ENCODE results near the gene MACROD2.

The MACROD2 gene

GRCh38 chr20:14609328-14610221 lies 614.3 kb downstream of the MACROD2 start:
- DNase-seq: no peak

GRCh38 chr20:14611479-14611878 lies 616.2 kb downstream of the MACROD2 start:
- no peak for DNase-seq

- DNase-seq: no peak
Observed at GRCh38 chr20:14612391-14612790, 617.1 kb downstream of the MACROD2 start.

- no peak for DNase-seq
Observed at GRCh38 chr20:14616003-14616402, 620.7 kb downstream of the MACROD2 start.

GRCh38 chr20:14617123-14617522 lies 621.8 kb downstream of the MACROD2 start:
- DNase-seq: no peak

GRCh38 chr20:14619411-14619810 lies 624.1 kb downstream of the MACROD2 start:
- DNase-seq: no peak

GRCh38 chr20:14622796-14623195 lies 627.5 kb downstream of the MACROD2 start:
- DNase-seq: no peak

- DNase-seq: no peak
Observed at GRCh38 chr20:14631011-14631410, 635.7 kb downstream of the MACROD2 start.

- DNase-seq: no peak
Observed at GRCh38 chr20:14632906-14633305, 637.6 kb downstream of the MACROD2 start.

GRCh38 chr20:14633507-14633906 lies 638.2 kb downstream of the MACROD2 start:
- DNase-seq: no peak

GRCh38 chr20:14634665-14635064 lies 639.3 kb downstream of the MACROD2 start:
- no peak for DNase-seq

- no peak for DNase-seq
Observed at GRCh38 chr20:14637441-14637840, 642.1 kb downstream of the MACROD2 start.

GRCh38 chr20:14643146-14643545 lies 647.8 kb downstream of the MACROD2 start:
- DNase-seq: no peak

GRCh38 chr20:14643556-14643955 lies 648.2 kb downstream of the MACROD2 start:
- DNase-seq: no peak

GRCh38 chr20:14644306-14645097 lies 649.2 kb downstream of the MACROD2 start:
- peak; percentile 77 for DNase-seq

GRCh38 chr20:14647016-14647415 lies 651.7 kb downstream of the MACROD2 start:
- DNase-seq: no peak

- no peak for DNase-seq
Observed at GRCh38 chr20:14649662-14650061, 654.3 kb downstream of the MACROD2 start.

GRCh38 chr20:14657266-14658005 lies 662.1 kb downstream of the MACROD2 start:
- peak; percentile 14 for DNase-seq

- DNase-seq: no peak
Observed at GRCh38 chr20:14664101-14664500, 668.8 kb downstream of the MACROD2 start.

GRCh38 chr20:14666696-14667095 lies 671.4 kb downstream of the MACROD2 start:
- no peak for DNase-seq

GRCh38 chr20:14667226-14667625 lies 671.9 kb downstream of the MACROD2 start:
- DNase-seq: no peak

GRCh38 chr20:14672066-14672465 lies 676.8 kb downstream of the MACROD2 start:
- no peak for DNase-seq

GRCh38 chr20:14673164-14673563 lies 677.8 kb downstream of the MACROD2 start:
- no peak for DNase-seq

All from NCI-H345 (cell line).